ENCODE results near the gene TRABD2B. TPM values are rescaled to one million over a fixed set of nuclear protein-coding genes. Genes with fewer than 3 reads are reported as not detected.

Gene TRABD2B
- total RNA-seq, 6 donors from 2014 or later, result under 0.01 to 2.1 (median 0.62) TPM

DNA sequence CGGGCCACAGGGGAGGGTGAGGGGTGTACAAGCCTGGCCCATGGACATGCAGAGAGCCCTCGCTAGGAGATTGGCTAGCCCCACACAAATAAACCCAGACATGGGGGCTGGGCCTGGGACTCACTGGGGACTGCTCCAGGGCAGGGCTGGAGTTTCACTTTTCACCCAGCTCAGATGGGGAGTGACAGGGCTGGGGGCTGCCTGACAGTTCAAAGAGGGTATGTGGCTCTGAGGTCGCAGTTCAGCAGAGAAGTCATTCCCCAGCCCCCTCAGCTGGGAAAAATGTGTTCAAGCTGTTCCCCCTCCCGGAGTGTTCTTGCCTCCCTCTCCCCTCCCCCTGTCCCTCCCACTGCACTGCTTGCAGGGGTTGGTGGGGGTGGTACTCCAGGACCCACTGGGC is 277.1 kb downstream of the TRABD2B start:
- H3K9me3 ChIP-seq, result no peaks in the 10 kb centered on the region
- no peak for ATAC-seq (ENCODE audit: low FRiP score in 2 of 2)
- TF ChIP-seq EP300 (IDR thresholded peaks at IDR 0.05), result no peak
- TF ChIP-seq, protein P1, sequence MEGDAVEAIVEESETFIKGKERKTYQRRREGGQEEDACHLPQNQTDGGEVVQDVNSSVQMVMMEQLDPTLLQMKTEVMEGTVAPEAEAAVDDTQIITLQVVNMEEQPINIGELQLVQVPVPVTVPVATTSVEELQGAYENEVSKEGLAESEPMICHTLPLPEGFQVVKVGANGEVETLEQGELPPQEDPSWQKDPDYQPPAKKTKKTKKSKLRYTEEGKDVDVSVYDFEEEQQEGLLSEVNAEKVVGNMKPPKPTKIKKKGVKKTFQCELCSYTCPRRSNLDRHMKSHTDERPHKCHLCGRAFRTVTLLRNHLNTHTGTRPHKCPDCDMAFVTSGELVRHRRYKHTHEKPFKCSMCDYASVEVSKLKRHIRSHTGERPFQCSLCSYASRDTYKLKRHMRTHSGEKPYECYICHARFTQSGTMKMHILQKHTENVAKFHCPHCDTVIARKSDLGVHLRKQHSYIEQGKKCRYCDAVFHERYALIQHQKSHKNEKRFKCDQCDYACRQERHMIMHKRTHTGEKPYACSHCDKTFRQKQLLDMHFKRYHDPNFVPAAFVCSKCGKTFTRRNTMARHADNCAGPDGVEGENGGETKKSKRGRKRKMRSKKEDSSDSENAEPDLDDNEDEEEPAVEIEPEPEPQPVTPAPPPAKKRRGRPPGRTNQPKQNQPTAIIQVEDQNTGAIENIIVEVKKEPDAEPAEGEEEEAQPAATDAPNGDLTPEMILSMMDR (IDR thresholded peaks at IDR 0.05), result no peak
- no peak for TF ChIP-seq POLR2A (IDR thresholded peaks at IDR 0.05)
- TF ChIP-seq POLR2AphosphoS5 (IDR thresholded peaks at IDR 0.05), result no peak
- H3K4me3 ChIP-seq, result no peak overlapping the region
- no peak overlapping the region for H3K27ac ChIP-seq
- peak in 1 of 2 donors; percentile 22 for DNase-seq
- WGBS, 2 donors, result 68 to 69% methylated on average over 3 of the region's 4 CpGs
- H3K27me3 ChIP-seq, result peaks cover 0 to 9% (median 8%) of the 10 kb centered on the region in 4 donors
- peaks cover 4 to 6% (median 4%) of the 10 kb centered on the region in 4 donors for H3K4me1 ChIP-seq
- H3K36me3 ChIP-seq, result no peaks in the 10 kb centered on the region

DNA sequence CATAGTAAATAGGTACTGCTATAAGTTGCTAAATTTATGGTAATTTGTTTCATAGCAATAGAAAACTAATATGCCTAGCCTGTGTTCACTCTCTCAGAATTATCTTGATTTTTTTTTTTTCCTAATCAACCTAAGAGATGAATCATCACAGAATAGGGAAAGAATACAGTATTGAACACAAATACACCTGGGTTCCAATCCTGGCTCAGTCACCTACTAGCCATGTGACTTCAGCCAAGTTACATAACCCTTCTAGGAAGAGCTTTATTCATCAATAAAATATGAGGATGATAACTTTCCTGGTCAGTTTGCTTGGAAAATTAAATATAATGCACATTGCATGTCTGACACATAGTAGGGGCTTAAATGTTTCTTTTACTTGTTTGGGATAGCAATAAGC is 279.8 kb downstream of the TRABD2B start:
- Histone ChIP-seq H3K4me1 (no peaks in the 10 kb centered on the region), H3K36me3 (no peaks in the 10 kb centered on the region), H3K9me3 (no peaks in the 10 kb centered on the region), H3K27ac (no peak overlapping the region), H3K27me3 (no peaks in the 10 kb centered on the region), H3K4me3 (no peak overlapping the region)
- TF ChIP-seq POLR2AphosphoS5 (IDR thresholded peaks at IDR 0.05) (no peak), POLR2A (IDR thresholded peaks at IDR 0.05) (no peak), EP300 (IDR thresholded peaks at IDR 0.05) (no peak)
- TF ChIP-seq, protein P1 (IDR thresholded peaks at IDR 0.05), result no peak
- ATAC-seq (ENCODE audit: low FRiP score in 2 of 2) (no peak), DNase-seq (no peak)

DNA sequence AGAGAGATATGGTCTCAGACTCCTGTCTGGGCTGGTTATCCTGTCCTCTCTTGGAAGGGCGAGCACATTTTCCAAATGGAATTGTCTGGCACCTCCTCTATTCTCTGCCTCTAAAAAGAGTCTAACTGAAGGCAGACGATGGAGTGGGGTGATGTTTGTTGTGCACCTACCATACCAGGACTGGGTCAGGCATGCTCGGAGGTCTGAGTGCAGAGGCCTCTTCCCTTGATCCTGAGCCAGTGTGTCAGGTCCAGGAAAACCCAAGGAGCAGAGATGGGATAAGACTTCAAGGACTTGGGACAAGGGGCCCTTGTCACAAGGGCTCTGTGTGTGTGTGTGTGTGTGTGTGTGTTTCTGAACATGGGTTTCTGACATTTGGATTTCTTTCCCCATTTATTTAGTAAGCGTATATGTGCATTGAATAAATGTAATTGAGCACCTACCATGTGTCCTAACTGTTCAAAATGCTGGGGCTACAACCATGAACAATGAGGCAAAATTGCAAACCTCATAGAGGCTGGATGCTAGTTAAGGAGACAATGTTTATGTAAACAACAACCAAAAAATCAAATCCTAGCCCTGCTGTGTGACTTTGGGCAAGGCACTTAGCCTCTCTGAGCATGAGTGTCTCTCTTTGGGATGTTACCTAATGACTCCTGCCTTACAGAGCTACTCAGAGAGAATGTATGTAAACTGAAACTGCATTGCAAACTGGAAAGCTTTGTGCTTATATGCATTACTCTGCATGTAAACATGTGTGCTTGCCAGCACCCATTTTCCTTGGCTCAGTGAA is 283.0 kb downstream of the TRABD2B start:
- peaks cover 0 to 28% (median 14%) of the 10 kb centered on the region in 4 donors for H3K27me3 ChIP-seq

DNA sequence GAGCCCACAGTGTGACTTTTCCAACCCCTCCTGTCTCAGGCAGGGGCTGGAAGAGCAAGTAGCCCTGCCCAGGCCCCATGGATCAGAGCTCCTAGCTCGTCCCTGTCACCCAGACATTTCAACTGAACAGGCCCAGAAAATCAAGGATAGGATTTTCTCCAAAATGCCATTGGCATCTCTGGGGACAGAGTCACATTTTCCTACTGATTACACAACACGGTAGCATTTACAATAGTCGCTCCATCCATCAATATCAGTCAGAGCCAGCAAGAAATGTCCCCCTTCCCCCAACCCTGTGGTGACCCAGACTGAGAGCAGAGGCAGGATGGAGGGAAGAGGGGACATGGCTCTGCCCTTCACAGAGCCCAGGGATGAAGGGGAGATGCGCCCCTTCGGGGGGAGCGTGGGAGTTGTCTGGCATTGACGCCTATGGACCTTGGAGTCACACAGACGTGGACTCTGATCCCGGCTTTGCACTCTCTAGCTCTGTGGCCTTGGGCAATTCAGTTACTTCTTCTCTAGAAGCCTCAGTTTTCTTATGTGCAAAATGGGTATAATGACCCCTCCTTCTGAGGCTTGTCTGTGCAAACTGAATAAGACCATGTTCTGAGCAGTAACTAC is 283.7 kb downstream of the TRABD2B start:
- Histone ChIP-seq H3K9me3 (no peaks in the 10 kb centered on the region), H3K4me3 (no peak overlapping the region), H3K4me1 (peaks cover 19 to 24% (median 21%) of the 10 kb centered on the region in 4 donors), H3K36me3 (no peaks in the 10 kb centered on the region), H3K27ac (no peak overlapping the region), H3K27me3 (peaks cover 0 to 36% (median 20%) of the 10 kb centered on the region in 4 donors)
- TF ChIP-seq, protein P1 (IDR thresholded peaks at IDR 0.05), result no peak
- TF ChIP-seq EP300 (IDR thresholded peaks at IDR 0.05) (no peak), POLR2AphosphoS5 (IDR thresholded peaks at IDR 0.05) (no peak), POLR2A (IDR thresholded peaks at IDR 0.05) (no peak)
- ATAC-seq (ENCODE audit: low FRiP score in 2 of 2), result no peak
- WGBS, 2 donors, result 62 to 74% methylated on average over 9 of the region's 9 CpGs
- DNase-seq, result no peak

More for the DNA sequence above, 283.0 kb downstream of the TRABD2B start:
- H3K4me3 ChIP-seq, result no peak overlapping the region
- no peaks in the 10 kb centered on the region for H3K9me3 ChIP-seq
- no peak for ATAC-seq (ENCODE audit: low FRiP score in 2 of 2)
- peaks cover 12 to 17% (median 16%) of the 10 kb centered on the region in 4 donors for H3K4me1 ChIP-seq
- 76 to 85% methylated on average over 4 of the region's 4 CpGs for WGBS, 2 donors
- H3K36me3 ChIP-seq, result no peaks in the 10 kb centered on the region
- DNase-seq, result no peak
- no peak overlapping the region for H3K27ac ChIP-seq
- TF ChIP-seq, protein P1 (IDR thresholded peaks at IDR 0.05), result no peak
- no peak for TF ChIP-seq POLR2AphosphoS5 (IDR thresholded peaks at IDR 0.05)
- TF ChIP-seq POLR2A (IDR thresholded peaks at IDR 0.05), result no peak
- no peak for TF ChIP-seq EP300 (IDR thresholded peaks at IDR 0.05)

All from upper lobe of left lung (tissue), 6 donors.